Kidney (tissue), 14 donors: ENCODE results near the gene MPHOSPH8. TPM values are rescaled to one million over a fixed set of nuclear protein-coding genes. Genes with fewer than 3 reads are reported as not detected.

Experiments
- DNase-seq, 5 donors: peaks; one replicate each; pipeline ENCODE4 v3.0.0-alpha.2; 2013 to 2020
- FAIRE-seq: peaks from 2 replicates; lab custom pipeline; 2012; peaks lifted over from hg19 to GRCh38; lab: Jason Lieb, UNC
- H3K27ac ChIP-seq, 2 donors: one replicate each; pipeline ENCODE4 v1.7.0; 2013; ENCODE audit warnings: low read depth in 2 of 2, low read length in 2 of 2, inconsistent platforms in 1 of 2
- H3K27me3 ChIP-seq: one replicate; pipeline ENCODE4 v1.7.1; 2013; ENCODE audit warnings: low read length, inconsistent platforms; ENCODE audit not compliant: control insufficient read depth, insufficient read depth
- H3K36me3 ChIP-seq, 3 donors: one replicate each; pipeline versions ENCODE4 v1.7.0 to v1.7.1; 2013; ENCODE audit warnings: low read length in 3 of 3, control low read depth in 1 of 3, inconsistent platforms in 1 of 3; ENCODE audit not compliant: insufficient read depth in 3 of 3, control insufficient read depth in 2 of 3
- H3K4me1 ChIP-seq, 3 donors: one replicate each; pipeline versions ENCODE4 v1.7.0 to v1.7.1; 2013; ENCODE audit warnings: low read length in 3 of 3, inconsistent platforms in 1 of 3, low read depth in 1 of 3; ENCODE audit not compliant: control insufficient read depth in 2 of 3, insufficient read depth in 2 of 3
- H3K4me3 ChIP-seq, 3 donors: one replicate each; pipeline versions ENCODE4 v1.7.0 to v1.8.1; 2013; ENCODE audit warnings: low read length in 3 of 3, control low read depth in 1 of 3, inconsistent platforms in 1 of 3
- H3K9ac ChIP-seq, 3 donors: one replicate each; pipeline versions ENCODE4 v1.7.0 to v1.7.1; 2013; ENCODE audit warnings: low read length in 3 of 3, control low read depth in 1 of 3, inconsistent platforms in 1 of 3
- H3K9me3 ChIP-seq, 3 donors: one replicate each; pipeline versions ENCODE4 v1.7.0 to v1.7.1; 2013; ENCODE audit warnings: low read length in 3 of 3, control low read depth in 1 of 3, inconsistent platforms in 1 of 3; ENCODE audit not compliant: control insufficient read depth in 2 of 3, insufficient read depth in 1 of 3
- CTCF ChIP-seq: IDR thresholded peaks from 3 replicates; pipeline ENCODE4 v1.5.1; 2012; ENCODE audit warnings: mild to moderate bottlenecking, moderate library complexity, borderline replicate concordance; ENCODE audit not compliant: insufficient read depth; ENCODE audit errors: extremely low read depth
- intact Hi-C: fragments of 100-400 bp; cut with DNase I; formaldehyde crosslinking; loops from one replicate; pipeline ENCODE4 v1.11.1; 2022
- polyA plus RNA-seq: library from polyadenylated mRNA; stranded (reverse); fragments of 350-450 nt; fragmentation: Illumina TruSeq; extraction: RNeasy Lipid Tissue Mini Kit (QIAGEN cat#74804); gene quantifications from one replicate; pipeline ENCODE4 v1.2.3, GENCODE V29; 2014; ENCODE audit warnings: low read depth, low replicate concordance; ENCODE audit not compliant: insufficient read depth
- total RNA-seq: library from RNA; stranded (reverse); fragmentation: NEBNext Ultra II Directional; extraction: Animal tissue kit (Norgen Biotek cat#: 25700); gene quantifications from one replicate; pipeline ENCODE4 v1.2.1, GENCODE V29; 2021
- donor health status: control.
- donor health status: control.
- donor health status: control.
- donor health status: control.
- donor health status: control.
- donor health status: DM: yes; HTN: yes; CAD: no.
- donor health status: Normal renal cell carcinoma (clear cell type).

The MPHOSPH8 gene
- total and polyA plus RNA-seq, 2 donors from 2014 or later: 23.1 to 35.6 TPM

GRCh38 chr13:19591864-19592263, 41.6 kb upstream of the MPHOSPH8 start:
- Histone ChIP-seq H3K27me3 (no peaks in the 10 kb centered on the region), H3K27ac (no peak overlapping the region), H3K36me3 (no peaks in the 10 kb centered on the region), H3K4me3 (no peak overlapping the region), H3K9me3 (no peaks in the 10 kb centered on the region), H3K4me1 (no peaks in the 10 kb centered on the region), H3K9ac (no peak overlapping the region)
- intact Hi-C loops: no loop called here
- no peak for FAIRE-seq
- TF ChIP-seq CTCF: no peak
- no peak for DNase-seq

- FAIRE-seq (no peak), DNase-seq (no peak)
- intact Hi-C loops: no loop called here
- Histone ChIP-seq H3K27ac (no peak overlapping the region), H3K9me3 (no peaks in the 10 kb centered on the region), H3K4me3 (no peak overlapping the region), H3K4me1 (no peaks in the 10 kb centered on the region), H3K36me3 (no peaks in the 10 kb centered on the region), H3K9ac (no peak overlapping the region), H3K27me3 (no peaks in the 10 kb centered on the region)
- no peak for TF ChIP-seq CTCF
These were observed 40.7 kb upstream of the MPHOSPH8 start for GRCh38 chr13:19592657-19593180.

GRCh38 chr13:19596086-19596485, 37.4 kb upstream of the MPHOSPH8 start:
- H3K9me3 ChIP-seq: no peaks in the 10 kb centered on the region
- FAIRE-seq (no peak), DNase-seq (no peak)
- H3K27me3 ChIP-seq: no peaks in the 10 kb centered on the region
- H3K9ac ChIP-seq: no peak overlapping the region
- H3K4me3 ChIP-seq: no peak overlapping the region
- intact Hi-C loops: no loop called here
- H3K36me3 ChIP-seq: no peaks in the 10 kb centered on the region
- no peak for TF ChIP-seq CTCF
- no peak overlapping the region for H3K27ac ChIP-seq
- no peaks in the 10 kb centered on the region for H3K4me1 ChIP-seq

- TF ChIP-seq CTCF: no peak
- Histone ChIP-seq H3K9me3 (no peaks in the 10 kb centered on the region), H3K27me3 (no peaks in the 10 kb centered on the region), H3K4me3 (no peak overlapping the region), H3K27ac (no peak overlapping the region), H3K36me3 (no peaks in the 10 kb centered on the region), H3K9ac (no peak overlapping the region), H3K4me1 (no peaks in the 10 kb centered on the region)
- no peak for DNase-seq
- intact Hi-C loops: no loop called here
- FAIRE-seq: no peak
These were observed 36.5 kb upstream of the MPHOSPH8 start for GRCh38 chr13:19596960-19597361.
